PC-3 (cell line): ENCODE results near the gene WAS. TPM values are rescaled to one million over a fixed set of nuclear protein-coding genes. Genes with fewer than 3 reads are reported as not detected.

Source experiments
- ATAC-seq: fragments of 200-7000 bp; cut with Tn5 transposase; 2 replicates; pipeline ENCODE4 v1.9.1; 2020; ENCODE audit warnings: mild to moderate bottlenecking, moderate library complexity
- Bru-seq: library from RNA; stranded (reverse); fragments of 400-500 nt; gene quantifications from one replicate; lab custom pipeline; 2021; lab: Mats Ljungman, UMichigan
- BruChase-seq, 2 experiments: library from RNA; stranded (reverse); fragments of 400-500 nt; gene quantifications; one replicate each; lab custom pipeline; 2021; lab: Mats Ljungman, UMichigan
- BruUV-seq: library from RNA; stranded (reverse); fragments of 400-500 nt; replicated peaks from 2 replicates; lab custom pipeline; 2021; lab: Mats Ljungman, UMichigan
- CTCF ChIA-PET: fragments of 300-600 bp; sonication (Branson Sonifier 250); formaldehyde crosslinking; loops from one replicate; lab custom pipeline; 2022; ENCODE audit warnings: antibody characterized with exemption; lab: Charles Lee
- POLR2A ChIA-PET: fragments of 300-600 bp; sonication (Branson Sonifier 250); formaldehyde crosslinking; loops from one replicate; lab custom pipeline; 2022; ENCODE audit warnings: antibody characterized with exemption; ENCODE audit not compliant: unreplicated experiment; lab: Charles Lee
- DNase-seq: peaks from one replicate; pipeline ENCODE4 v3.0.0-alpha.2; 2015
- H2AFZ ChIP-seq: fragments of 300-600 bp; sonication (generic); 2 replicates; pipeline ENCODE4 v1.6.0; 2016; ENCODE audit warnings: antibody characterized with exemption, low read length
- H3F3A ChIP-seq: fragments of 300-600 bp; sonication (generic); one replicate; pipeline ENCODE4 v1.6.0; 2017; ENCODE audit warnings: antibody characterized with exemption, low read length, control low read depth, mild to moderate bottlenecking; ENCODE audit not compliant: unreplicated experiment
- H3K27ac ChIP-seq: fragments of 300-600 bp; sonication (generic); 2 replicates; pipeline ENCODE4 v1.5.1; 2016; ENCODE audit warnings: mild to moderate bottlenecking, low read length
- H3K27me3 ChIP-seq: fragments of 300-600 bp; sonication (generic); 2 replicates; pipeline ENCODE4 v1.6.1; 2016; ENCODE audit warnings: low read length, mixed read lengths
- H3K36me3 ChIP-seq: fragments of 300-600 bp; sonication (generic); 2 replicates; pipeline ENCODE4 v1.6.1; 2016; ENCODE audit warnings: low read depth, mixed run types, low read length, mixed read lengths
- H3K4me1 ChIP-seq: fragments of 300-600 bp; sonication (generic); 2 replicates; pipeline ENCODE4 v1.5.1; 2016; ENCODE audit warnings: low read length; ENCODE audit not compliant: insufficient read depth
- H3K4me2 ChIP-seq: fragments of 300-600 bp; sonication (generic); 2 replicates; pipeline ENCODE4 v1.6.0; 2016; ENCODE audit warnings: low read length
- H3K4me3 ChIP-seq: fragments of 300-600 bp; sonication (generic); 2 replicates; pipeline ENCODE4 v1.5.1; 2016; ENCODE audit warnings: mild to moderate bottlenecking, low read length, mixed read lengths
- H3K79me2 ChIP-seq: fragments of 300-600 bp; sonication (generic); 2 replicates; pipeline ENCODE4 v1.6.1; 2017; ENCODE audit warnings: low read length, mixed read lengths
- H3K9ac ChIP-seq: fragments of 300-600 bp; sonication (generic); 2 replicates; pipeline ENCODE4 v1.6.0; 2016; ENCODE audit warnings: mild to moderate bottlenecking, low read length
- H3K9me2 ChIP-seq: fragments of 300-600 bp; sonication (generic); replicated peaks from 2 replicates; pipeline ENCODE4 v1.6.1; 2016; ENCODE audit warnings: mixed run types, low read length, mixed read lengths
- H3K9me3 ChIP-seq: fragments of 300-600 bp; sonication (generic); 2 replicates; pipeline ENCODE4 v1.6.1; 2016; ENCODE audit warnings: low read length, mixed read lengths
- H4K20me1 ChIP-seq: fragments of 300-600 bp; sonication (generic); 2 replicates; pipeline ENCODE4 v1.6.1; 2016; ENCODE audit warnings: low read length, mixed read lengths
- EZH2 ChIP-seq: fragments of 300-600 bp; sonication (generic); IDR thresholded peaks from one replicate; pipeline ENCODE4 v1.6.1; 2017; ENCODE audit warnings: antibody characterized with exemption, mild to moderate bottlenecking, low read length; ENCODE audit not compliant: unreplicated experiment
- EZH2phosphoT487 ChIP-seq: fragments of 300-600 bp; sonication (generic); IDR thresholded peaks from 2 replicates; pipeline ENCODE4 v1.6.1; 2018; ENCODE audit warnings: mild to moderate bottlenecking, antibody characterized with exemption, low read length, borderline replicate concordance
- intact Hi-C: fragments of 100-400 bp; cut with micrococcal nuclease; formaldehyde crosslinking; loops from 2 replicates; pipeline ENCODE4 v1.9.0; 2023
- long read RNA-seq: library from polyadenylated mRNA; unstranded; transcript quantifications from one replicate; pipeline ENCODE4 v2.0.0, GENCODE V29; 2021; ENCODE audit not compliant: unreplicated experiment
- total RNA-seq: library from RNA; depleted of rRNA; stranded (reverse); fragments of >200 nt; gene quantifications from 2 replicates; pipeline ENCODE4 v1.2.3, GENCODE V29; 2014; rRNA removed
- TF ChIP-seq, protein P1 (sequence below): fragments of 300-600 bp; sonication (generic); conservative IDR thresholded peaks from 2 replicates; pipeline ENCODE4 v1.5.1; 2017; ENCODE audit warnings: antibody characterized with exemption, low read depth, mild to moderate bottlenecking, low read length

Gene WAS
- total RNA-seq (0.66 TPM in 1 of 2 replicates, not detected in the other), Bru-seq, nascent RNA (percentile 30 among the genes with signal in this experiment), BruChase-seq, experiment 1, labeled RNA remaining after a 6-hour chase (percentile 39 among the genes with signal in this experiment), BruChase-seq, experiment 2, labeled RNA remaining after a 2-hour chase (percentile 32 among the genes with signal in this experiment)
- long read RNA-seq, partial matches to known transcripts, result 0 of 4 reads
- long read RNA-seq, other reads (novel, unspliced or antisense), result 4 of 4 reads

DNA sequence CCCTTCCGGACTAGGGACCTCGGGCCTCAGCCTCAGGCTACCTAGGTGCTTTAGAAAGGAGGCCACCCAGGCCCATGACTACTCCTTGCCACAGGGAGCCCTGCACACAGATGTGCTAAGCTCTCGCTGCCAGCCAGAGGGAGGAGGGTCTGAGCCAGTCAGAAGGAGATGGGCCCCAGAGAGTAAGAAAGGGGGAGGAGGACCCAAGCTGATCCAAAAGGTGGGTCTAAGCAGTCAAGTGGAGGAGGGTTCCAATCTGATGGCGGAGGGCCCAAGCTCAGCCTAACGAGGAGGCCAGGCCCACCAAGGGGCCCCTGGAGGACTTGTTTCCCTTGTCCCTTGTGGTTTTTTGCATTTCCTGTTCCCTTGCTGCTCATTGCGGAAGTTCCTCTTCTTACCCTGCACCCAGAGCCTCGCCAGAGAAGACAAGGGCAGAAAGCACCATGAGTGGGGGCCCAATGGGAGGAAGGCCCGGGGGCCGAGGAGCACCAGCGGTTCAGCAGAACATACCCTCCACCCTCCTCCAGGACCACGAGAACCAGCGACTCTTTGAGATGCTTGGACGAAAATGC, at the start of gene WAS:
Gene WAS (plus strand): TSS at position 389 of the 572 bp plus-strand sequence. CDS start 55 bp downstream, at position 444.
- Histone ChIP-seq H3F3A (no peaks in the 10 kb centered on the region), H3K9me2 (no peaks in the 10 kb centered on the region), H3K4me3 (no peak within 1 kb of the TSS), H3K4me1 (no peaks in the 10 kb centered on the region), H3K79me2 (no peaks in the 10 kb centered on the region), H3K9me3 (no peaks in the 10 kb centered on the region), H3K27ac (no peak within 1 kb of the TSS), H3K27me3 (no peaks in the 10 kb centered on the region), H2AFZ (no peak within 1 kb of the TSS), H3K4me2 (no peak within 1 kb of the TSS), H3K9ac (no peak within 1 kb of the TSS), H4K20me1 (no peaks in the 10 kb centered on the region), H3K36me3 (no peaks in the 10 kb centered on the region)
- ChIA-PET CTCF (no interaction called here), POLR2A (interaction anchor here (0.6 kb wide), 1 partner anchor 496 kb away, joined by 3 read pairs; no protein-coding TSS in a partner anchor)
- no peak for DNase-seq
- ATAC-seq, result no peak
- BruUV-seq, result no TSS peak
- intact Hi-C loops, result no loop called here
- no peak for TF ChIP-seq EZH2
- no peak for TF ChIP-seq EZH2phosphoT487
- TF ChIP-seq, protein P1, sequence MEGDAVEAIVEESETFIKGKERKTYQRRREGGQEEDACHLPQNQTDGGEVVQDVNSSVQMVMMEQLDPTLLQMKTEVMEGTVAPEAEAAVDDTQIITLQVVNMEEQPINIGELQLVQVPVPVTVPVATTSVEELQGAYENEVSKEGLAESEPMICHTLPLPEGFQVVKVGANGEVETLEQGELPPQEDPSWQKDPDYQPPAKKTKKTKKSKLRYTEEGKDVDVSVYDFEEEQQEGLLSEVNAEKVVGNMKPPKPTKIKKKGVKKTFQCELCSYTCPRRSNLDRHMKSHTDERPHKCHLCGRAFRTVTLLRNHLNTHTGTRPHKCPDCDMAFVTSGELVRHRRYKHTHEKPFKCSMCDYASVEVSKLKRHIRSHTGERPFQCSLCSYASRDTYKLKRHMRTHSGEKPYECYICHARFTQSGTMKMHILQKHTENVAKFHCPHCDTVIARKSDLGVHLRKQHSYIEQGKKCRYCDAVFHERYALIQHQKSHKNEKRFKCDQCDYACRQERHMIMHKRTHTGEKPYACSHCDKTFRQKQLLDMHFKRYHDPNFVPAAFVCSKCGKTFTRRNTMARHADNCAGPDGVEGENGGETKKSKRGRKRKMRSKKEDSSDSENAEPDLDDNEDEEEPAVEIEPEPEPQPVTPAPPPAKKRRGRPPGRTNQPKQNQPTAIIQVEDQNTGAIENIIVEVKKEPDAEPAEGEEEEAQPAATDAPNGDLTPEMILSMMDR, result no peak

DNA sequence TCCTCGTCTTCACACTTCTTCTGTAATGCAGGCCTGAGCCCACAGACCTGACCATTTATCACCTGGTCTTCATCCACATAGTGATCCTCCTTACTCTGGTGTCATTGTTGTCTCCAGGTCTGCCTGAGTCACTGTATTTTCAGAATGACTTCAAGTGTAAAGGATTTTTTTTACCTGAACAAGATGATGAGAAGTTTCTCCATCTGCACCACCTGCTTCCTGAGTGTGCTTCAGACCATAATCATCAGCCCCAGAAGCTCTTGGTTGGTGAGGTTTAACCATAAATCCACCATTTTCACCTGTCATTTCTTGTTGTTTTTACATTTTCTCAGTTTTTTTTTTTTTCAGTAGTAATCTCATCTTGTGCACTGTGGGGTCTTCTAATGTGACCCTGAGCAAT, 47.3 kb upstream of the WAS start:
- BruUV-seq, result no TSS peak
- Histone ChIP-seq H3K9me2 (no peaks in the 10 kb centered on the region), H3K4me1 (peaks cover 9% of the 10 kb centered on the region), H3K36me3 (no peaks in the 10 kb centered on the region), H3K79me2 (no peaks in the 10 kb centered on the region), H3K9ac (no peak overlapping the region), H4K20me1 (no peaks in the 10 kb centered on the region), H3K4me2 (no peak overlapping the region), H3K9me3 (no peaks in the 10 kb centered on the region), H3K27me3 (no peaks in the 10 kb centered on the region), H3K27ac (no peak overlapping the region), H3K4me3 (no peak overlapping the region), H3F3A (no peaks in the 10 kb centered on the region), H2AFZ (no peak overlapping the region)
- ATAC-seq (no peak), DNase-seq (no peak)
- ChIA-PET CTCF (no interaction called here), POLR2A (interaction anchor here (0.6 kb wide), 1 partner anchor 59 kb away, joined by 9 read pairs; no protein-coding TSS in a partner anchor)
- intact Hi-C loops, result no loop called here
- TF ChIP-seq EZH2phosphoT487 (no peak), EZH2 (no peak)
- TF ChIP-seq, protein P1, result no peak

GRCh38 chrX:48636776-48637175, 46.8 kb upstream of the WAS start:
- POLR2A ChIA-PET, result no interaction called here

More at GRCh38 chrX:48636776-48637175, 46.8 kb upstream of the WAS start:
- Histone ChIP-seq H3K9me3 (no peaks in the 10 kb centered on the region), H3K4me3 (no peak overlapping the region), H3K4me2 (no peak overlapping the region), H3K9me2 (no peaks in the 10 kb centered on the region), H3K36me3 (no peaks in the 10 kb centered on the region), H3K79me2 (no peaks in the 10 kb centered on the region), H3K27ac (no peak overlapping the region), H3K4me1 (peaks cover 6% of the 10 kb centered on the region), H2AFZ (no peak overlapping the region), H3F3A (no peaks in the 10 kb centered on the region), H4K20me1 (no peaks in the 10 kb centered on the region), H3K27me3 (no peaks in the 10 kb centered on the region), H3K9ac (no peak overlapping the region)
- ATAC-seq (no peak), DNase-seq (no peak)
- CTCF ChIA-PET, result no interaction called here
- no TSS peak for BruUV-seq
- TF ChIP-seq EZH2 (no peak), EZH2phosphoT487 (no peak)
- TF ChIP-seq, protein P1, result no peak
- intact Hi-C loops, result no loop called here
